Measurements from ENCODE around the gene WFIKKN1.

The WFIKKN1 gene

GRCh38 chr16:679814-680624 lies 49.2 kb downstream of the WFIKKN1 start, which contains the start of gene STUB1:
STUB1 (plus strand) TSS chr16:680410; CDS start chr16:680526, 116 bp downstream.
- peaks cover 4% of the 10 kb centered on the region for H3K9me3 ChIP-seq (ENCODE audit: insufficient read depth, low read depth, low read length)
- peaks cover 21% of the 10 kb centered on the region for H3K79me2 ChIP-seq (ENCODE audit: control insufficient read depth, insufficient read depth, low read length, poor library complexity)
- no peak within 1 kb of the TSS for H3K23ac ChIP-seq (ENCODE audit: low read length)
- H2BK120ac ChIP-seq (ENCODE audit: insufficient read depth, low read length, poor library complexity), result peak within 1 kb of the TSS; percentile 80
- H2AFZ ChIP-seq (ENCODE audit: insufficient read depth, low read length, poor library complexity), result peak within 1 kb of the TSS; percentile 73
- peaks cover 14% of the 10 kb centered on the region for H3K79me1 ChIP-seq (ENCODE audit: low read length)
- peak within 1 kb of the TSS; percentile 80 for H2BK5ac ChIP-seq (ENCODE audit: low read depth, low read length, poor library complexity)
- H2AK5ac ChIP-seq (ENCODE audit: low read length), result peak within 1 kb of the TSS; percentile 55
- peak within 1 kb of the TSS; percentile 90 for H3K14ac ChIP-seq (ENCODE audit: low read length)
- peak within 1 kb of the TSS; percentile 96 for H3K4me3 ChIP-seq (ENCODE audit: low read depth, low read length)
- WGBS (ENCODE audit: extremely low coverage, insufficient coverage, insufficient read length), result no CpG with 5 or more reads among the region's 91 CpGs
- H4K91ac ChIP-seq (ENCODE audit: low read depth, low read length), result peak within 1 kb of the TSS; percentile 97
- H3K4me2 ChIP-seq (ENCODE audit: low read length), result peak within 1 kb of the TSS; percentile 85
- DNase-seq, result peak; percentile 74 to 86
- peak within 1 kb of the TSS; percentile 90 for H3K9ac ChIP-seq (ENCODE audit: low read length)
- H4K12ac ChIP-seq (ENCODE audit: low read depth, low read length), result peak within 1 kb of the TSS; percentile 86
- H2BK12ac ChIP-seq (ENCODE audit: low read length), result peak within 1 kb of the TSS; percentile 37
- peak within 1 kb of the TSS; percentile 99 for H4K8ac ChIP-seq (ENCODE audit: low read depth, low read length)
- H3K4ac ChIP-seq (ENCODE audit: low read depth, low read length), result peak within 1 kb of the TSS; percentile 91
- peak within 1 kb of the TSS; percentile 86 for H3K18ac ChIP-seq (ENCODE audit: low read length)
- peak within 1 kb of the TSS; percentile 81 for H3K27ac ChIP-seq (ENCODE audit: low read depth, low read length)
- H3K4me1 ChIP-seq (ENCODE audit: control insufficient read depth in 1 of 2, insufficient read depth in 2 of 2, low read length in 2 of 2), result peaks cover 31 to 35% of the 10 kb centered on the region in 2 experiments
- H3K36me3 ChIP-seq (ENCODE audit: control insufficient read depth in 1 of 2, insufficient read depth in 2 of 2, low read length in 2 of 2), result peaks cover 27 to 32% of the 10 kb centered on the region in 2 experiments
- H3K27me3 ChIP-seq (ENCODE audit: insufficient read depth, low read length), result peaks cover 3% of the 10 kb centered on the region

DNA sequence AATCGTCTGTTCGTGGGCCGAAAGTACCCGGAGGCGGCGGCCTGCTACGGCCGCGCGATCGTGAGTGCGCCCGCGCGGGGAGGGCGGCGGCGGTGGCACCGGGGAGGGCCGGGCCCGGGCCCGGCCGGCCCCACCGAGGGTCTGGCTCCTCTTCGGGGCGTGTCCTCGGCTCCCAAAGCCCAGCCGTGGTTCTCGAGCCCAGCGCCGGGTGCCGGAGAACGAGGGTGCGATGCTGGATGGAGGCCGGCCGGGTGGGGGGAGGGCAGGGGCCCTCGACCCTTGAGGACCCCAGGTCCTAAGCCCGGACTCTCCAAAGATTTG lies 49.8 kb downstream of the WFIKKN1 start:
- H3K4me1 ChIP-seq (ENCODE audit: control insufficient read depth in 1 of 2, insufficient read depth in 2 of 2, low read length in 2 of 2), result peaks cover 27 to 32% of the 10 kb centered on the region in 2 experiments
- H2BK120ac ChIP-seq (ENCODE audit: insufficient read depth, low read length, poor library complexity), result peak overlapping the region; percentile 39
- peak overlapping the region; percentile 80 for H2BK5ac ChIP-seq (ENCODE audit: low read depth, low read length, poor library complexity)
- H4K91ac ChIP-seq (ENCODE audit: low read depth, low read length), result peak overlapping the region; percentile 97
- H3K9ac ChIP-seq (ENCODE audit: low read length), result peak overlapping the region; percentile 90
- H2AFZ ChIP-seq (ENCODE audit: insufficient read depth, low read length, poor library complexity), result peak overlapping the region; percentile 38
- H3K4me3 ChIP-seq (ENCODE audit: low read depth, low read length), result peak overlapping the region; percentile 96
- no CpG with 5 or more reads among the region's 38 CpGs for WGBS (ENCODE audit: extremely low coverage, insufficient coverage, insufficient read length)
- H3K9me3 ChIP-seq (ENCODE audit: insufficient read depth, low read depth, low read length), result peaks cover 6% of the 10 kb centered on the region
- peak overlapping the region; percentile 67 for H3K18ac ChIP-seq (ENCODE audit: low read length)
- peaks cover 14% of the 10 kb centered on the region for H3K79me1 ChIP-seq (ENCODE audit: low read length)
- peak overlapping the region; percentile 81 for H3K27ac ChIP-seq (ENCODE audit: low read depth, low read length)
- peak overlapping the region; percentile 86 for H4K12ac ChIP-seq (ENCODE audit: low read depth, low read length)
- H3K36me3 ChIP-seq (ENCODE audit: control insufficient read depth in 1 of 2, insufficient read depth in 2 of 2, low read length in 2 of 2), result peaks cover 33 to 38% of the 10 kb centered on the region in 2 experiments
- H3K14ac ChIP-seq (ENCODE audit: low read length), result peak overlapping the region; percentile 90
- H3K4ac ChIP-seq (ENCODE audit: low read depth, low read length), result peak overlapping the region; percentile 91
- peak overlapping the region; percentile 82 for H4K8ac ChIP-seq (ENCODE audit: low read depth, low read length)
- DNase-seq, result no peak
- H3K23ac ChIP-seq (ENCODE audit: low read length), result no peak overlapping the region
- H3K4me2 ChIP-seq (ENCODE audit: low read length), result peak overlapping the region; percentile 85
- H3K79me2 ChIP-seq (ENCODE audit: control insufficient read depth, insufficient read depth, low read length, poor library complexity), result peaks cover 21% of the 10 kb centered on the region
- H3K27me3 ChIP-seq (ENCODE audit: insufficient read depth, low read length), result no peaks in the 10 kb centered on the region
- no peak overlapping the region for H2BK12ac ChIP-seq (ENCODE audit: low read length)
- H2AK5ac ChIP-seq (ENCODE audit: low read length), result peak overlapping the region; percentile 55

DNA sequence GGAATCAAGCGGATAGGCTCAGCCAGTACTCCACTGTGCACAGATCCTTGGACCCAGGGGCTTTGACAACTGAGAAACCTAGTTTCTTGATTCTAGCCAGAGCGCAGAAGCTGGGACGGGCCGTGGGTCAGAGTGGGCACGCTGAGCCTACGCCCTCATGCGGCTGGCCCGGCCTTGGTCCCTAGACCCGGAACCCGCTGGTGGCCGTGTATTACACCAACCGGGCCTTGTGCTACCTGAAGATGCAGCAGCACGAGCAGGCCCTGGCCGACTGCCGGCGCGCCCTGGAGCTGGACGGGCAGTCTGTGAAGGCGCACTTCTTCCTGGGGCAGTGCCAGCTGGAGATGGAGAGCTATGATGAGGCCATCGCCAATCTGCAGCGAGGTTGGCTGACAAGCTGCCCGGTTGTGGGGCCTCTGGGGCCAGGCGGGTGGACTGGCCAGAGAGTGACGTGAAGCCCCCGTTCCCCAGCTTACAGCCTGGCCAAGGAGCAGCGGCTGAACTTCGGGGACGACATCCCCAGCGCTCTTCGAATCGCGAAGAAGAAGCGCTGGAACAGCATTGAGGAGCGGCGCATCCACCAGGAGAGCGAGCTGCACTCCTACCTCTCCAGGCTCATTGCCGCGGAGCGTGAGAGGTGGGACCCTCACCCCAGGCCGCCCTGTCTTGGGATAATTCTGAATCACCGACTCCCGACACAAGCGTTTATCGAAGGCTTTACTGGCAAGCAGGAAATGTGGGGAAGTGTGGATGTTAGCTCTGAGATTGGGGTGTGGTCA lies 50.4 kb downstream of the WFIKKN1 start:
- Histone ChIP-seq H3K23ac (ENCODE audit: low read length) (no peak overlapping the region), H3K36me3 (ENCODE audit: control insufficient read depth in 1 of 2, insufficient read depth in 2 of 2, low read length in 2 of 2) (peaks cover 37 to 41% of the 10 kb centered on the region in 2 experiments), H3K9me3 (ENCODE audit: insufficient read depth, low read depth, low read length) (peaks cover 5% of the 10 kb centered on the region), H3K79me2 (ENCODE audit: control insufficient read depth, insufficient read depth, low read length, poor library complexity) (peaks cover 21% of the 10 kb centered on the region), H3K79me1 (ENCODE audit: low read length) (peaks cover 14% of the 10 kb centered on the region), H3K27ac (ENCODE audit: low read depth, low read length) (peak overlapping the region; percentile 81), H3K18ac (ENCODE audit: low read length) (peak overlapping the region; percentile 44), H3K4me3 (ENCODE audit: low read depth, low read length) (peak overlapping the region; percentile 96), H2BK5ac (ENCODE audit: low read depth, low read length, poor library complexity) (peak overlapping the region; percentile 80), H3K4me1 (ENCODE audit: control insufficient read depth in 1 of 2, insufficient read depth in 2 of 2, low read length in 2 of 2) (peaks cover 27 to 32% of the 10 kb centered on the region in 2 experiments), H4K8ac (ENCODE audit: low read depth, low read length) (peak overlapping the region; percentile 44), H2AK5ac (ENCODE audit: low read length) (peak overlapping the region; percentile 6), H4K12ac (ENCODE audit: low read depth, low read length) (peak overlapping the region; percentile 28), H3K4me2 (ENCODE audit: low read length) (peak overlapping the region; percentile 85), H2AFZ (ENCODE audit: insufficient read depth, low read length, poor library complexity) (no peak overlapping the region), H3K4ac (ENCODE audit: low read depth, low read length) (peak overlapping the region; percentile 91), H4K91ac (ENCODE audit: low read depth, low read length) (peak overlapping the region; percentile 97), H3K27me3 (ENCODE audit: insufficient read depth, low read length) (no peaks in the 10 kb centered on the region), H3K9ac (ENCODE audit: low read length) (peak overlapping the region; percentile 90), H3K14ac (ENCODE audit: low read length) (peak overlapping the region; percentile 22), H2BK12ac (ENCODE audit: low read length) (no peak overlapping the region), H2BK120ac (ENCODE audit: insufficient read depth, low read length, poor library complexity) (peak overlapping the region; percentile 12)
- DNase-seq, result peak; percentile 43 to 68
- WGBS (ENCODE audit: extremely low coverage, insufficient coverage, insufficient read length), result no CpG with 5 or more reads among the region's 44 CpGs

GRCh38 chr16:681746-682427 lies 51.1 kb downstream of the WFIKKN1 start:
- Histone ChIP-seq H3K9ac (ENCODE audit: low read length) (no peak overlapping the region), H3K27me3 (ENCODE audit: insufficient read depth, low read length) (no peaks in the 10 kb centered on the region), H3K27ac (ENCODE audit: low read depth, low read length) (no peak overlapping the region), H4K12ac (ENCODE audit: low read depth, low read length) (no peak overlapping the region), H4K91ac (ENCODE audit: low read depth, low read length) (no peak overlapping the region), H3K4me3 (ENCODE audit: low read depth, low read length) (peak overlapping the region; percentile 6), H3K18ac (ENCODE audit: low read length) (no peak overlapping the region), H3K4me2 (ENCODE audit: low read length) (peak overlapping the region; percentile 85), H3K4me1 (ENCODE audit: control insufficient read depth in 1 of 2, insufficient read depth in 2 of 2, low read length in 2 of 2) (peaks cover 27 to 32% of the 10 kb centered on the region in 2 experiments), H3K23ac (ENCODE audit: low read length) (no peak overlapping the region), H3K79me1 (ENCODE audit: low read length) (peaks cover 14% of the 10 kb centered on the region), H3K4ac (ENCODE audit: low read depth, low read length) (peak overlapping the region; percentile 91), H2AFZ (ENCODE audit: insufficient read depth, low read length, poor library complexity) (no peak overlapping the region), H2BK120ac (ENCODE audit: insufficient read depth, low read length, poor library complexity) (no peak overlapping the region), H2BK12ac (ENCODE audit: low read length) (no peak overlapping the region), H3K14ac (ENCODE audit: low read length) (no peak overlapping the region), H2BK5ac (ENCODE audit: low read depth, low read length, poor library complexity) (no peak overlapping the region), H3K9me3 (ENCODE audit: insufficient read depth, low read depth, low read length) (peaks cover 4% of the 10 kb centered on the region), H2AK5ac (ENCODE audit: low read length) (no peak overlapping the region), H3K36me3 (ENCODE audit: control insufficient read depth in 1 of 2, insufficient read depth in 2 of 2, low read length in 2 of 2) (peaks cover 43 to 48% of the 10 kb centered on the region in 2 experiments), H4K8ac (ENCODE audit: low read depth, low read length) (no peak overlapping the region), H3K79me2 (ENCODE audit: control insufficient read depth, insufficient read depth, low read length, poor library complexity) (peaks cover 21% of the 10 kb centered on the region)
- DNase-seq, result no peak
- WGBS (ENCODE audit: extremely low coverage, insufficient coverage, insufficient read length), result no CpG with 5 or more reads among the region's 28 CpGs
